ENCODE data around the gene TMEM253. TPM values are rescaled to one million over a fixed set of nuclear protein-coding genes. Genes with fewer than 3 reads are reported as not detected.

The TMEM253 gene
- total and polyA plus RNA-seq, 2 experiments from 2014 or later, result 0.59 to 0.95 TPM

DNA sequence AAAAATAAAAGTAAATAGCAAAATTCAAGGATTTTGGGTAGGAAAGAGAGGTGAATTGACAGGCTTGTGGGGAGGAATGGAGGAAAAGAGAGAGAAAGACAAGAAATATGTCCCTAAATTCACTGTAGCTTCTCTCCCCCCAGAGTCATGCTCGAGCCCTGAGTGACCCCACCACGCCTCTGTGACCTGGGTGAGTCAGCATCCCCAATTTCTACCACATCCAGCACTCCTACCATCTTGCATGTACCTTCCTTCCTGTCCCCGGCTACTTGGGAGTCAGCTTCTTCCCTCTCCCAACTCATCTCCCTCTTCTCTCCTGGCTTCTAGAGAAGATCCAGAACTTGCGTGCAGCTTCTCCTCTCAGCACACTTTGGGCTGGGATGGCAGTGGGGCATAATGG lies 12.2 kb upstream of the TMEM253 start (continued):
- TF ChIP-seq, protein P1, sequence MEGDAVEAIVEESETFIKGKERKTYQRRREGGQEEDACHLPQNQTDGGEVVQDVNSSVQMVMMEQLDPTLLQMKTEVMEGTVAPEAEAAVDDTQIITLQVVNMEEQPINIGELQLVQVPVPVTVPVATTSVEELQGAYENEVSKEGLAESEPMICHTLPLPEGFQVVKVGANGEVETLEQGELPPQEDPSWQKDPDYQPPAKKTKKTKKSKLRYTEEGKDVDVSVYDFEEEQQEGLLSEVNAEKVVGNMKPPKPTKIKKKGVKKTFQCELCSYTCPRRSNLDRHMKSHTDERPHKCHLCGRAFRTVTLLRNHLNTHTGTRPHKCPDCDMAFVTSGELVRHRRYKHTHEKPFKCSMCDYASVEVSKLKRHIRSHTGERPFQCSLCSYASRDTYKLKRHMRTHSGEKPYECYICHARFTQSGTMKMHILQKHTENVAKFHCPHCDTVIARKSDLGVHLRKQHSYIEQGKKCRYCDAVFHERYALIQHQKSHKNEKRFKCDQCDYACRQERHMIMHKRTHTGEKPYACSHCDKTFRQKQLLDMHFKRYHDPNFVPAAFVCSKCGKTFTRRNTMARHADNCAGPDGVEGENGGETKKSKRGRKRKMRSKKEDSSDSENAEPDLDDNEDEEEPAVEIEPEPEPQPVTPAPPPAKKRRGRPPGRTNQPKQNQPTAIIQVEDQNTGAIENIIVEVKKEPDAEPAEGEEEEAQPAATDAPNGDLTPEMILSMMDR (conservative IDR thresholded peaks at IDR 0.05; ENCODE audit: low read depth in 2 of 2), result no peak
- TF ChIP-seq, protein P2, sequence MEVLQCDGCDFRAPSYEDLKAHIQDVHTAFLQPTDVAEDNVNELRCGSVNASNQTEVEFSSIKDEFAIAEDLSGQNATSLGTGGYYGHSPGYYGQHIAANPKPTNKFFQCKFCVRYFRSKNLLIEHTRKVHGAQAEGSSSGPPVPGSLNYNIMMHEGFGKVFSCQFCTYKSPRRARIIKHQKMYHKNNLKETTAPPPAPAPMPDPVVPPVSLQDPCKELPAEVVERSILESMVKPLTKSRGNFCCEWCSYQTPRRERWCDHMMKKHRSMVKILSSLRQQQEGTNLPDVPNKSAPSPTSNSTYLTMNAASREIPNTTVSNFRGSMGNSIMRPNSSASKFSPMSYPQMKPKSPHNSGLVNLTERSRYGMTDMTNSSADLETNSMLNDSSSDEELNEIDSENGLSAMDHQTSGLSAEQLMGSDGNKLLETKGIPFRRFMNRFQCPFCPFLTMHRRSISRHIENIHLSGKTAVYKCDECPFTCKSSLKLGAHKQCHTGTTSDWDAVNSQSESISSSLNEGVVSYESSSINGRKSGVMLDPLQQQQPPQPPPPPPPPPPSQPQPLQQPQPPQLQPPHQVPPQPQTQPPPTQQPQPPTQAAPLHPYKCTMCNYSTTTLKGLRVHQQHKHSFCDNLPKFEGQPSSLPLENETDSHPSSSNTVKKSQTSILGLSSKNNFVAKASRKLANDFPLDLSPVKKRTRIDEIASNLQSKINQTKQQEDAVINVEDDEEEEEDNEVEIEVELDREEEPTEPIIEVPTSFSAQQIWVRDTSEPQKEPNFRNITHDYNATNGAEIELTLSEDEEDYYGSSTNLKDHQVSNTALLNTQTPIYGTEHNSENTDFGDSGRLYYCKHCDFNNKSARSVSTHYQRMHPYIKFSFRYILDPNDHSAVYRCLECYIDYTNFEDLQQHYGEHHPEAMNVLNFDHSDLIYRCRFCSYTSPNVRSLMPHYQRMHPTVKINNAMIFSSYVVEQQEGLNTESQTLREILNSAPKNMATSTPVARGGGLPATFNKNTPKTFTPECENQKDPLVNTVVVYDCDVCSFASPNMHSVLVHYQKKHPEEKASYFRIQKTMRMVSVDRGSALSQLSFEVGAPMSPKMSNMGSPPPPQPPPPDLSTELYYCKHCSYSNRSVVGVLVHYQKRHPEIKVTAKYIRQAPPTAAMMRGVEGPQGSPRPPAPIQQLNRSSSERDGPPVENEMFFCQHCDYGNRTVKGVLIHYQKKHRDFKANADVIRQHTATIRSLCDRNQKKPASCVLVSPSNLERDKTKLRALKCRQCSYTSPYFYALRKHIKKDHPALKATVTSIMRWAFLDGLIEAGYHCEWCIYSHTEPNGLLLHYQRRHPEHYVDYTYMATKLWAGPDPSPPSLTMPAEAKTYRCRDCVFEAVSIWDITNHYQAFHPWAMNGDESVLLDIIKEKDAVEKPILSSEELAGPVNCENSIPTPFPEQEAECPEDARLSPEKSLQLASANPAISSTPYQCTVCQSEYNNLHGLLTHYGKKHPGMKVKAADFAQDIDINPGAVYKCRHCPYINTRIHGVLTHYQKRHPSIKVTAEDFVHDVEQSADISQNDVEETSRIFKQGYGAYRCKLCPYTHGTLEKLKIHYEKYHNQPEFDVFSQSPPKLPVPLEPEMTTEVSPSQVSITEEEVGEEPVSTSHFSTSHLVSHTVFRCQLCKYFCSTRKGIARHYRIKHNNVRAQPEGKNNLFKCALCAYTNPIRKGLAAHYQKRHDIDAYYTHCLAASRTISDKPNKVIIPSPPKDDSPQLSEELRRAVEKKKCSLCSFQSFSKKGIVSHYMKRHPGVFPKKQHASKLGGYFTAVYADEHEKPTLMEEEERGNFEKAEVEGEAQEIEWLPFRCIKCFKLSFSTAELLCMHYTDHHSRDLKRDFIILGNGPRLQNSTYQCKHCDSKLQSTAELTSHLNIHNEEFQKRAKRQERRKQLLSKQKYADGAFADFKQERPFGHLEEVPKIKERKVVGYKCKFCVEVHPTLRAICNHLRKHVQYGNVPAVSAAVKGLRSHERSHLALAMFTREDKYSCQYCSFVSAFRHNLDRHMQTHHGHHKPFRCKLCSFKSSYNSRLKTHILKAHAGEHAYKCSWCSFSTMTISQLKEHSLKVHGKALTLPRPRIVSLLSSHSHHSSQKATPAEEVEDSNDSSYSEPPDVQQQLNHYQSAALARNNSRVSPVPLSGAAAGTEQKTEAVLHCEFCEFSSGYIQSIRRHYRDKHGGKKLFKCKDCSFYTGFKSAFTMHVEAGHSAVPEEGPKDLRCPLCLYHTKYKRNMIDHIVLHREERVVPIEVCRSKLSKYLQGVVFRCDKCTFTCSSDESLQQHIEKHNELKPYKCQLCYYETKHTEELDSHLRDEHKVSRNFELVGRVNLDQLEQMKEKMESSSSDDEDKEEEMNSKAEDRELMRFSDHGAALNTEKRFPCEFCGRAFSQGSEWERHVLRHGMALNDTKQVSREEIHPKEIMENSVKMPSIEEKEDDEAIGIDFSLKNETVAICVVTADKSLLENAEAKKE (CRISPR knock-in tag; IDR thresholded peaks at IDR 0.05), result no peak

DNA sequence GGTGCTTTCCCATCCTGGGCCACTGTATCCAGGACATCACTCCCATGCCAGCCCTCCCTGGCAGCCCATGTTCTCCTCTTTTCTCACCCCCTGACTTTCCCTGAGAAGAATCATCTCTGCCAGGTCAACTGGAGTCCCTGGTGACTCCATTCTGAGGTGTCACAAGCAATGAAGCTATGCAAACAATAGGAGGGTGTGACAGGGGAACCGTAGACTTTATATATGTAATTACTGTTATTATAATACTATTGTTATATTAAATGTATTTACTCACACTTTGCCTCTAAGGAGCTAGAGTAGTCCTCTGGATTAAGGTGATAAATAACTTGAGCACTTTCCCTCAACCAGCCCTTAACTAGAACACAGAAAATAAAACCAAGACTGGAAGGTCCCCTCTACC lies 11.6 kb upstream of the TMEM253 start:
- Histone ChIP-seq H3K4me1 (ENCODE audit: insufficient read depth) (peaks cover 23% of the 10 kb centered on the region), H3K36me3 (ENCODE audit: insufficient read depth) (peaks cover 22% of the 10 kb centered on the region), H3K9me2 (ENCODE audit: insufficient read depth) (no peaks in the 10 kb centered on the region), H2AFZ (no peak overlapping the region), H3K4me3 (no peak overlapping the region), H3K4me2 (no peak overlapping the region), H3K79me2 (replicated peaks; ENCODE audit: insufficient read depth) (peaks cover 9% of the 10 kb centered on the region), H3F3A (replicated peaks; ENCODE audit: low read depth) (peaks cover 33% of the 10 kb centered on the region), H3K27me3 (ENCODE audit: insufficient read depth) (no peaks in the 10 kb centered on the region), H4K20me1 (replicated peaks; ENCODE audit: insufficient read depth) (peaks cover 22% of the 10 kb centered on the region), H3K27ac (ENCODE audit: low read depth) (no peak overlapping the region)
- no peak for DNase-seq (ENCODE audit: low spot score)
- Mint-ChIP-seq H3K9me3 (peaks cover 11% of the 10 kb centered on the region; the same call in 2 of the 3 replicates), H3K36me3 (ENCODE audit: low read depth) (peaks cover 88% of the 10 kb centered on the region), H3K27ac (peak overlapping the region; percentile 84; the same call in 1 of the 2 replicates), H3K27me3 (ENCODE audit: insufficient read depth, low read depth, poor library complexity) (peaks cover 40% of the 10 kb centered on the region), H3K4me3 (no peak overlapping the region; the same call in 2 of the 3 replicates), H3K4me1 (peaks cover 56% of the 10 kb centered on the region)
- TF ChIP-seq, protein P2 (CRISPR knock-in tag; IDR thresholded peaks at IDR 0.05), result no peak
- TF ChIP-seq CREB1 (CRISPR knock-in tag; IDR thresholded peaks at IDR 0.05; ENCODE audit: low read depth), result no peak
- no peak for TF ChIP-seq STAT1 (IDR thresholded peaks at IDR 0.05; ENCODE audit: unreplicated experiment)
- no peak for TF ChIP-seq ZNF331 (CRISPR knock-in tag; IDR thresholded peaks at IDR 0.05; ENCODE audit: low read depth)
- no peak for ATAC-seq

Data from GM23338 (cell line).